Fibroblast of lung (primary cell): ENCODE data around the gene ADAM10.

ENCODE experiments used
- CTCF ChIP-seq, 2 donors: IDR thresholded peaks in 1 of 2; conservative IDR thresholded peaks in 1 of 2; 1 replicate in 1 of 2; 2 replicates in 1 of 2; pipeline ENCODE4 v1.5.1; 2011 to 2012; ENCODE audit warnings: low read length in 2 of 2, control low read depth in 1 of 2, inconsistent platforms in 1 of 2, low read depth in 1 of 2, mild to moderate bottlenecking in 1 of 2
- EZH2 ChIP-seq: IDR thresholded peaks from 2 replicates; pipeline ENCODE4 v1.5.1; 2012; ENCODE audit warnings: low read length, control low read depth, mild to moderate bottlenecking; ENCODE audit errors: missing control alignments

- TF ChIP-seq CTCF (conservative IDR thresholded peaks at IDR 0.05 in 1 of 2, IDR thresholded peaks at IDR 0.05 in 1 of 2; ENCODE audit: low read depth in 1 of 2, low read length in 2 of 2), result no peak
- no peak for TF ChIP-seq EZH2
Observed at GRCh38 chr15:58649175-58649574, 100.3 kb downstream of the ADAM10 start.
